HepG2 (cell line): ENCODE measurements around the gene KRTAP9-3. TPM values are rescaled to one million over a fixed set of nuclear protein-coding genes. Genes with fewer than 3 reads are reported as not detected.
"Not testable (repeated sequence)": the region's sequence is repeated elsewhere in the genome, so short reads cannot be mapped to it uniquely, and the experiment has no call there.

Experiments
- ATAC-seq: fragments of 200-7000 bp; cut with Tn5 transposase; 3 replicates; pipeline ENCODE4 v1.9.1; 2020; ENCODE audit warnings: mild to moderate bottlenecking, moderate library complexity
- BruUV-seq: library from RNA; stranded (reverse); fragments of 400-500 nt; replicated peaks from 2 replicates; lab custom pipeline; 2021; lab: Mats Ljungman, UMichigan
- CTCF ChIA-PET: fragments of 300-600 bp; formaldehyde crosslinking; extraction: SDS; loops from one replicate; lab custom pipeline; 2021; ENCODE audit warnings: low total read pairs, inconsistent platforms, low intra/inter-chr PET ratio; lab: Yijun Ruan, JAX
- POLR2A ChIA-PET: fragments of 350-600 bp; sonication (Branson Sonifier 250); formaldehyde crosslinking; loops from one replicate; lab custom pipeline; 2020; ENCODE audit warnings: antibody characterized with exemption, inconsistent platforms; lab: Yijun Ruan, JAX
- DNase-seq: peaks from one replicate; pipeline ENCODE4 v3.0.0-alpha.2; 2015; ENCODE audit warnings: low spot score
- FAIRE-seq: peaks from 3 replicates; lab custom pipeline; 2011; peaks lifted over from hg19 to GRCh38; lab: Jason Lieb, UNC
- H2AFZ ChIP-seq: one replicate; pipeline ENCODE4 v1.6.1; 2011; ENCODE audit warnings: low read length, inconsistent platforms
- H3K27ac ChIP-seq: fragments of 300-600 bp; 3 replicates; pipeline ENCODE4 v1.8.0; 2011; ENCODE audit warnings: mixed run types, mild to moderate bottlenecking, mixed read lengths, low read length, inconsistent platforms; ENCODE audit not compliant: insufficient read depth; ENCODE audit errors: extremely low read length
- H3K27me3 ChIP-seq, 2 experiments: fragments of 200-600 bp in 1 of 2; 2 replicates in 1 of 2; 3 replicates in 1 of 2; pipeline versions ENCODE4 v1.6.0 to v1.8.0; 2011; ENCODE audit warnings: low read length in 2 of 2, mild to moderate bottlenecking in 2 of 2, moderate library complexity in 2 of 2, inconsistent platforms in 1 of 2; ENCODE audit not compliant: insufficient read depth in 2 of 2, control insufficient read depth in 1 of 2
- H3K36me3 ChIP-seq, 2 experiments: fragments of 200-600 bp in 1 of 2; replicated peaks in 1 of 2; 2 replicates in 1 of 2; 3 replicates in 1 of 2; pipeline versions ENCODE4 v1.5.1 to v1.8.0; 2011; ENCODE audit warnings: low read length in 2 of 2, inconsistent platforms in 1 of 2; ENCODE audit not compliant: insufficient read depth in 2 of 2, control insufficient read depth in 1 of 2
- H3K4me1 ChIP-seq: 2 replicates; pipeline ENCODE4 v1.5.1; 2012; ENCODE audit warnings: low read length, inconsistent platforms; ENCODE audit not compliant: insufficient read depth
- H3K4me2 ChIP-seq: 2 replicates; pipeline ENCODE4 v1.6.0; 2011; ENCODE audit warnings: low read depth, low read length, inconsistent platforms
- H3K4me3 ChIP-seq, 3 experiments: fragments of 200-600 bp in 1 of 3; sonication (generic), shearing (Covaris generic) in 1 of 3; replicated peaks in 1 of 3; 2 replicates each; pipeline ENCODE4 v1.5.1; 2011 to 2016; ENCODE audit warnings: low read length in 3 of 3, inconsistent platforms in 2 of 3, low read depth in 2 of 3, mild to moderate bottlenecking in 2 of 3, control low read depth in 1 of 3, mixed read lengths in 1 of 3; ENCODE audit not compliant: insufficient read depth in 1 of 3
- H3K79me2 ChIP-seq: one replicate; pipeline ENCODE4 v1.6.1; 2011; ENCODE audit warnings: low read length, inconsistent platforms; ENCODE audit not compliant: insufficient read depth
- H3K9ac ChIP-seq: 2 replicates; pipeline ENCODE4 v1.6.0; 2011; ENCODE audit warnings: mild to moderate bottlenecking, low read depth, low read length, inconsistent platforms; ENCODE audit not compliant: insufficient read depth
- H3K9me3 ChIP-seq: 2 replicates; pipeline ENCODE4 v1.5.1; 2012; ENCODE audit warnings: mild to moderate bottlenecking, low read length
- H4K20me1 ChIP-seq: 2 replicates; pipeline ENCODE4 v1.6.0; 2011; ENCODE audit warnings: inconsistent platforms, mild to moderate bottlenecking, low read length, moderate library complexity; ENCODE audit not compliant: insufficient read depth
- AGO1 ChIP-seq: fragments of 200-400 bp; formaldehyde crosslinking; IDR thresholded peaks from 2 replicates; pipeline ENCODE4 v1.6.1; 2017; ENCODE audit warnings: mild to moderate bottlenecking, low read depth, low read length, moderate library complexity; ENCODE audit not compliant: poor library complexity, severe bottlenecking
- CSRNP1 ChIP-seq: sonication (generic); formaldehyde crosslinking; IDR thresholded peaks from 2 replicates; pipeline ENCODE4 v1.8.1; 2023; ENCODE audit warnings: mild to moderate bottlenecking, missing genetic modification reagents
- GPBP1L1 ChIP-seq: sonication (generic); formaldehyde crosslinking; IDR thresholded peaks from 2 replicates; pipeline ENCODE4 v1.5.0; 2020; ENCODE audit warnings: mild to moderate bottlenecking, missing genetic modification reagents
- KDM1A ChIP-seq: IDR thresholded peaks from 2 replicates; pipeline ENCODE4 v1.6.1; 2016; ENCODE audit warnings: missing compliant biosample characterization
- MAF1 ChIP-seq: sonication (generic); formaldehyde crosslinking; IDR thresholded peaks from 2 replicates; pipeline ENCODE4 v1.5.0; 2020; ENCODE audit warnings: missing genetic modification reagents, borderline replicate concordance
- MYPOP ChIP-seq: sonication (generic); formaldehyde crosslinking; IDR thresholded peaks from 2 replicates; pipeline ENCODE4 v1.8.1; 2023; ENCODE audit warnings: mild to moderate bottlenecking, moderate library complexity, missing genetic modification reagents
- NFIC ChIP-seq: IDR thresholded peaks from 2 replicates; pipeline ENCODE4 v1.6.1; 2012; ENCODE audit warnings: mild to moderate bottlenecking, low read length, inconsistent platforms
- ONECUT2 ChIP-seq: sonication (generic); formaldehyde crosslinking; IDR thresholded peaks from 2 replicates; pipeline ENCODE4 v1.4.0; 2020; ENCODE audit warnings: missing genetic modification reagents
- SRF ChIP-seq: IDR thresholded peaks from 2 replicates; pipeline ENCODE4 v1.6.1; 2011; ENCODE audit warnings: mild to moderate bottlenecking, low read depth, low read length, moderate library complexity
- TBX3 ChIP-seq: fragments of 450-650 bp; IDR thresholded peaks from 2 replicates; pipeline ENCODE4 v1.6.1; 2017; ENCODE audit warnings: antibody characterized with exemption, mild to moderate bottlenecking, inconsistent platforms, borderline replicate concordance
- TGIF2 ChIP-seq: IDR thresholded peaks from 2 replicates; pipeline ENCODE4 v1.6.1; 2016; ENCODE audit warnings: control low read depth, missing compliant biosample characterization
- ZFP37 ChIP-seq: sonication (generic); formaldehyde crosslinking; IDR thresholded peaks from 2 replicates; pipeline ENCODE4 v1.4.0; 2020; ENCODE audit warnings: missing genetic modification reagents, borderline replicate concordance
- ZNF431 ChIP-seq: sonication (generic); formaldehyde crosslinking; IDR thresholded peaks from 2 replicates; pipeline ENCODE4 v1.9.0; 2022; ENCODE audit warnings: missing genetic modification reagents, low read depth, mild to moderate bottlenecking, borderline replicate concordance
- WGBS: methylation state at CpG from one replicate; pipeline ENCODE4 v1.1.6; 2017; ENCODE audit warnings: low lambda C conversion rate; 5-methylcytosine and 5-hydroxymethylcytosine counted together
- in situ Hi-C: cut with HindIII; loops from 2 replicates; pipeline ENCODE4 v1.10.0; 2017; ENCODE audit warnings: low pct_unique_long_range_greater_than_20kb; ENCODE audit not compliant: extremely low pct_ligation_motif_present
- intact Hi-C: fragments of 100-400 bp; cut with micrococcal nuclease; formaldehyde crosslinking; loops from one replicate; pipeline ENCODE4 v1.10.0; 2022; ENCODE audit not compliant: unreplicated experiment
- polyA plus RNA-seq, 8 experiments: library from polyadenylated mRNA; depleted of rRNA in 3 of 8; stranded (reverse) in 7 of 8; unstranded in 1 of 8; fragments of >200 nt; fragmentation: Illumina TruSeq in 4 of 8; extraction: Trizol in 4 of 8; gene quantifications; 2 replicates each; pipeline versions ENCODE4 v1.2.1 to v1.2.3, GENCODE V29; 2011 to 2016; ENCODE audit warnings: low read depth in 4 of 8, missing spikeins in 1 of 8, mixed read lengths in 1 of 8; ENCODE audit not compliant: insufficient read depth in 1 of 8
- total RNA-seq, 5 experiments: library from RNA; depleted of rRNA; stranded (reverse); fragments of >200 nt; fragmentation: Illumina TruSeq; extraction: Trizol; gene quantifications; 2 replicates each; pipeline ENCODE4 v1.2.3, GENCODE V29; 2016; ENCODE audit warnings: low read depth in 1 of 5

Gene KRTAP9-3
- total and polyA plus RNA-seq, 2 of the 13 experiments (the other 11 are each of a cell fraction or from before 2014, with no cell fraction given) = not detected

GRCh38 chr17:41255381-41256290 is 23.4 kb downstream of the KRTAP9-3 start, which contains the start of gene KRTAP9-9:
Gene KRTAP9-9, plus strand, starts transcription at chr17:41255384.
- H3K27ac ChIP-seq, H4K20me1 ChIP-seq, H3K79me2 ChIP-seq, FAIRE-seq, DNase-seq, CTCF ChIA-PET, POLR2A ChIA-PET, H3K4me1 ChIP-seq, BruUV-seq, H3K9me3 ChIP-seq, intact Hi-C loops, H3K4me3 ChIP-seq, H3K27me3 ChIP-seq, H3K9ac ChIP-seq, in situ Hi-C loops, H3K4me2 ChIP-seq, H2AFZ ChIP-seq, H3K36me3 ChIP-seq, ATAC-seq: not testable (repeated sequence)
- 17% methylated on average over 4 of the region's 5 CpGs for WGBS

- Histone ChIP-seq H3K36me3 (no peaks in the 10 kb centered on the region), H4K20me1 (no peaks in the 10 kb centered on the region), H3K4me3 (no peak overlapping the region), H3K27me3 (peaks cover 0 to 8% of the 10 kb centered on the region in 2 experiments; a peak in 2 of 5 replicates), H3K4me2 (no peak overlapping the region), H3K9ac (no peak overlapping the region), H3K79me2 (no peaks in the 10 kb centered on the region), H3K9me3 (no peaks in the 10 kb centered on the region), H2AFZ (no peak overlapping the region), H3K4me1 (no peaks in the 10 kb centered on the region), H3K27ac (no peak overlapping the region)
- ChIA-PET CTCF (no interaction called here), POLR2A (no interaction called here)
- intact Hi-C loops = no loop called here
- FAIRE-seq (no peak), DNase-seq (no peak), ATAC-seq (no peak)
- BruUV-seq = no TSS peak
- WGBS = 64% methylated on average over 1 of the region's 1 CpG
- in situ Hi-C loops = no loop called here
- TF ChIP-seq TBX3 (no peak), KDM1A (CRISPR knock-in tag) (no peak), CSRNP1 (no peak), ONECUT2 (no peak), SRF (no peak), GPBP1L1 (no peak), TGIF2 (CRISPR knock-in tag) (no peak), ZFP37 (CRISPR knock-in tag) (no peak), MAF1 (CRISPR knock-in tag) (no peak), ZNF431 (CRISPR knock-in tag) (no peak), AGO1 (no peak), MYPOP (CRISPR knock-in tag) (no peak), NFIC (no peak)
These were observed 24.0 kb downstream of the KRTAP9-3 start for GRCh38 chr17:41256291-41256685.
